Spleen (tissue), 7 donors: ENCODE measurements around the gene GRID2IP.

ENCODE experiments used
- POLR2A ChIP-seq, 3 donors: fragments of 450-650 bp; IDR thresholded peaks; one replicate each; pipeline ENCODE4 v1.5.1; 2017; ENCODE audit warnings: antibody characterized with exemption in 3 of 3, mild to moderate bottlenecking in 1 of 3
- POLR2AphosphoS5 ChIP-seq, 3 donors: sonication (generic); formaldehyde crosslinking; IDR thresholded peaks; one replicate each; pipeline ENCODE4 v1.5.1; 2017; ENCODE audit warnings: antibody characterized with exemption in 3 of 3
- TF ChIP-seq, protein P1 (sequence below), 11 experiments: fragments of 200-600 bp in 7 of 11; fragments of 450-650 bp in 4 of 11; sonication (generic) in 4 of 11; IDR thresholded peaks in 8 of 11; conservative IDR thresholded peaks in 3 of 11; 1 replicate in 7 of 11; 2 replicates in 4 of 11; pipeline versions ENCODE4 v1.4.0 to v1.8.0; 2016 to 2021; ENCODE audit warnings: antibody characterized with exemption in 11 of 11, inconsistent platforms in 4 of 11, mild to moderate bottlenecking in 1 of 11
- donor health status: DM: no; HTN: no; CAD: no; lungs with moderate emphysema.
- donor health status: DM: no; HTN: no; CAD: no.
- donor health status: DM: no; HTN: no; CAD: no.

DNA sequence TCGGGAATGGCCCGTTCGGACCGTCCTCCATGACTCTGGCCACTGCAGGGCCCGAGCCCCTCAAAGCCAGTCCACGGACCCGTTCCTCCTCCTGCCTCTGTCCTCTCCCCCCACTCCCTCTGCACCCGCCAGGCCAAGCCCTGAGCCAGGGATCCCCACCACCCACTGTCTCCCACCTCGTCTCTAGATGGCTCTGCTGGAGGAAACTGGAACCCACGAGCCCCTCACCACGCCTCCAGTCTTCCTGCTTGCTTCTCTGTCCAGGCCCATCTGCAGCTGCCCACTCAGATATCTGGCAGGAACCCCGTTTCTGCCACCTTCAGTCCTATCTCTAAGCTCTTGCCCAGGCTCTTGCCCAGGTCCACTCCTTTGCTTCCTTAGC, 24.3 kb downstream of the GRID2IP start:
- TF ChIP-seq, protein P1, sequence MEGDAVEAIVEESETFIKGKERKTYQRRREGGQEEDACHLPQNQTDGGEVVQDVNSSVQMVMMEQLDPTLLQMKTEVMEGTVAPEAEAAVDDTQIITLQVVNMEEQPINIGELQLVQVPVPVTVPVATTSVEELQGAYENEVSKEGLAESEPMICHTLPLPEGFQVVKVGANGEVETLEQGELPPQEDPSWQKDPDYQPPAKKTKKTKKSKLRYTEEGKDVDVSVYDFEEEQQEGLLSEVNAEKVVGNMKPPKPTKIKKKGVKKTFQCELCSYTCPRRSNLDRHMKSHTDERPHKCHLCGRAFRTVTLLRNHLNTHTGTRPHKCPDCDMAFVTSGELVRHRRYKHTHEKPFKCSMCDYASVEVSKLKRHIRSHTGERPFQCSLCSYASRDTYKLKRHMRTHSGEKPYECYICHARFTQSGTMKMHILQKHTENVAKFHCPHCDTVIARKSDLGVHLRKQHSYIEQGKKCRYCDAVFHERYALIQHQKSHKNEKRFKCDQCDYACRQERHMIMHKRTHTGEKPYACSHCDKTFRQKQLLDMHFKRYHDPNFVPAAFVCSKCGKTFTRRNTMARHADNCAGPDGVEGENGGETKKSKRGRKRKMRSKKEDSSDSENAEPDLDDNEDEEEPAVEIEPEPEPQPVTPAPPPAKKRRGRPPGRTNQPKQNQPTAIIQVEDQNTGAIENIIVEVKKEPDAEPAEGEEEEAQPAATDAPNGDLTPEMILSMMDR (IDR thresholded peaks at IDR 0.05 in 8 of 11, conservative IDR thresholded peaks at IDR 0.05 in 3 of 11), result no peak
- no peak for TF ChIP-seq POLR2A (IDR thresholded peaks at IDR 0.05)
- no peak for TF ChIP-seq POLR2AphosphoS5 (IDR thresholded peaks at IDR 0.05)
